Measurements from ENCODE around the gene NAA35. TPM values are rescaled to one million over a fixed set of nuclear protein-coding genes. Genes with fewer than 3 reads are reported as not detected.

NAA35 gene
- total RNA-seq, 4 donors from 2014 or later: 16.4 to 20.8 (median 18.1) TPM

- DNase-seq (ENCODE audit: extremely low spot score): no peak
- no peak overlapping the region for H3K4me3 ChIP-seq
- peak overlapping the region in 2 of 4 donors; percentile 16 to 49 for H3K27ac ChIP-seq (replicated peaks in 1 of 4)
- peaks cover 0 to 19% (median 16%) of the 10 kb centered on the region in 4 donors for H3K4me1 ChIP-seq
- peaks cover 6 to 52% (median 21%) of the 10 kb centered on the region in 4 donors for H3K36me3 ChIP-seq
- 79% methylated on average over 3 of the region's 3 CpGs for WGBS
- H3K27me3 ChIP-seq: no peaks in the 10 kb centered on the region
- H3K9me3 ChIP-seq: no peaks in the 10 kb centered on the region
- no peak for TF ChIP-seq CTCF (IDR thresholded peaks at IDR 0.05)
- no peak for TF ChIP-seq POLR2AphosphoS5 (IDR thresholded peaks at IDR 0.05)
- TF ChIP-seq POLR2A (IDR thresholded peaks at IDR 0.05; ENCODE audit: low read depth): no peak
- no peak for TF ChIP-seq EP300 (IDR thresholded peaks at IDR 0.05)
- intact Hi-C loops (cut with DNase I): no loop called here
Observed at GRCh38 chr9:85959955-85960354, 19.0 kb downstream of the NAA35 start.

GRCh38 chr9:85960688-85961093 is 19.7 kb downstream of the NAA35 start:
- Histone ChIP-seq H3K9me3 (no peaks in the 10 kb centered on the region), H3K36me3 (peaks cover 6 to 59% (median 28%) of the 10 kb centered on the region in 4 donors), H3K4me3 (no peak overlapping the region), H3K27ac (replicated peaks in 1 of 4) (peak overlapping the region; percentile 16 to 55 (median 40)), H3K4me1 (peaks cover 0 to 19% (median 16%) of the 10 kb centered on the region in 4 donors), H3K27me3 (no peaks in the 10 kb centered on the region)
- DNase-seq (ENCODE audit: extremely low spot score): no peak
- 30% methylated on average over 3 of the region's 3 CpGs for WGBS
- TF ChIP-seq EP300 (IDR thresholded peaks at IDR 0.05) (no peak), POLR2AphosphoS5 (IDR thresholded peaks at IDR 0.05) (no peak), POLR2A (IDR thresholded peaks at IDR 0.05; ENCODE audit: low read depth) (no peak), CTCF (IDR thresholded peaks at IDR 0.05) (no peak)
- intact Hi-C loops (cut with DNase I): no loop called here

- no peaks in the 10 kb centered on the region for H3K9me3 ChIP-seq
- no peak for TF ChIP-seq CTCF (IDR thresholded peaks at IDR 0.05)
- no peak for TF ChIP-seq POLR2A (IDR thresholded peaks at IDR 0.05; ENCODE audit: low read depth)
- TF ChIP-seq EP300 (IDR thresholded peaks at IDR 0.05): no peak
- TF ChIP-seq POLR2AphosphoS5 (IDR thresholded peaks at IDR 0.05): no peak
- WGBS: 96% methylated on average over 3 of the region's 3 CpGs
- intact Hi-C loops (cut with DNase I): no loop called here
- H3K27ac ChIP-seq (replicated peaks in 1 of 4): no peak overlapping the region
- no peaks in the 10 kb centered on the region for H3K27me3 ChIP-seq
- H3K36me3 ChIP-seq: peaks cover 6 to 60% (median 41%) of the 10 kb centered on the region in 4 donors
- DNase-seq (ENCODE audit: extremely low spot score): no peak
- peaks cover 0 to 19% (median 16%) of the 10 kb centered on the region in 4 donors for H3K4me1 ChIP-seq
- H3K4me3 ChIP-seq: no peak overlapping the region
Observed at GRCh38 chr9:85964526-85964925, 23.6 kb downstream of the NAA35 start.

- no peak overlapping the region for H3K4me3 ChIP-seq
- no peak for DNase-seq (ENCODE audit: extremely low spot score)
- no peaks in the 10 kb centered on the region for H3K27me3 ChIP-seq
- intact Hi-C loops (cut with DNase I): no loop called here
- peaks cover 0 to 16% (median 15%) of the 10 kb centered on the region in 4 donors for H3K4me1 ChIP-seq
- 85% methylated on average over 3 of the region's 3 CpGs for WGBS
- H3K9me3 ChIP-seq: no peaks in the 10 kb centered on the region
- TF ChIP-seq EP300 (IDR thresholded peaks at IDR 0.05): no peak
- TF ChIP-seq CTCF (IDR thresholded peaks at IDR 0.05): no peak
- TF ChIP-seq POLR2A (IDR thresholded peaks at IDR 0.05; ENCODE audit: low read depth): no peak
- TF ChIP-seq POLR2AphosphoS5 (IDR thresholded peaks at IDR 0.05): no peak
- peaks cover 6 to 62% (median 45%) of the 10 kb centered on the region in 4 donors for H3K36me3 ChIP-seq
- no peak overlapping the region for H3K27ac ChIP-seq (replicated peaks in 1 of 4)
Observed at GRCh38 chr9:85964949-85965348, 24.0 kb downstream of the NAA35 start.

- DNase-seq (ENCODE audit: extremely low spot score): no peak
- H3K27me3 ChIP-seq: no peaks in the 10 kb centered on the region
- H3K36me3 ChIP-seq: peaks cover 3 to 68% (median 34%) of the 10 kb centered on the region in 4 donors
- no peak for TF ChIP-seq POLR2AphosphoS5 (IDR thresholded peaks at IDR 0.05)
- TF ChIP-seq EP300 (IDR thresholded peaks at IDR 0.05): no peak
- no peak for TF ChIP-seq CTCF (IDR thresholded peaks at IDR 0.05)
- no peak for TF ChIP-seq POLR2A (IDR thresholded peaks at IDR 0.05; ENCODE audit: low read depth)
- H3K9me3 ChIP-seq: no peaks in the 10 kb centered on the region
- H3K4me1 ChIP-seq: no peaks in the 10 kb centered on the region
- no peak overlapping the region for H3K4me3 ChIP-seq
- H3K27ac ChIP-seq (replicated peaks in 1 of 4): no peak overlapping the region
- WGBS: 90% methylated on average over 1 of the region's 1 CpG
- intact Hi-C loops (cut with DNase I): no loop called here
Observed at GRCh38 chr9:85969727-85970126, 28.8 kb downstream of the NAA35 start.
